Mesenchymal stem cell (in vitro differentiated cells and primary cell): ENCODE measurements around the gene ESYT2.

Source experiments
- DNase-seq: peaks from one replicate; pipeline ENCODE4 v3.0.0-alpha.2; 2013
- H2AFZ ChIP-seq: one replicate; pipeline ENCODE4 v1.6.1; 2013; ENCODE audit warnings: low read depth, mild to moderate bottlenecking, control low read depth, inconsistent platforms, low read length, moderate library complexity
- H2AK5ac ChIP-seq: 2 replicates; pipeline ENCODE4 v1.6.1; 2013; ENCODE audit warnings: low read length, moderate library complexity, mild to moderate bottlenecking, inconsistent platforms; ENCODE audit not compliant: severe bottlenecking
- H2BK120ac ChIP-seq: one replicate; pipeline ENCODE4 v1.6.1; 2013; ENCODE audit warnings: low read depth, mild to moderate bottlenecking, inconsistent platforms, low read length, moderate library complexity
- H2BK12ac ChIP-seq, 2 experiments: one replicate each; pipeline ENCODE4 v1.6.1; 2013; ENCODE audit warnings: inconsistent platforms in 2 of 2, low read length in 2 of 2, mild to moderate bottlenecking in 2 of 2, moderate library complexity in 2 of 2, control low read depth in 1 of 2
- H2BK15ac ChIP-seq: one replicate; pipeline ENCODE4 v1.6.1; 2013; ENCODE audit warnings: mild to moderate bottlenecking, low read depth, inconsistent platforms; ENCODE audit not compliant: poor library complexity, severe bottlenecking
- H2BK5ac ChIP-seq: 2 replicates; pipeline ENCODE4 v1.6.1; 2013; ENCODE audit warnings: low read depth, mild to moderate bottlenecking, low read length, control low read depth, inconsistent platforms; ENCODE audit not compliant: poor library complexity, severe bottlenecking
- H3K14ac ChIP-seq, 2 experiments: one replicate each; pipeline ENCODE4 v1.6.1; 2013; ENCODE audit warnings: inconsistent platforms in 2 of 2, low read length in 2 of 2, control low read depth in 1 of 2, mild to moderate bottlenecking in 1 of 2, moderate library complexity in 1 of 2
- H3K18ac ChIP-seq, 2 experiments: one replicate each; pipeline ENCODE4 v1.6.1; 2013; ENCODE audit warnings: inconsistent platforms in 2 of 2, low read length in 2 of 2, control low read depth in 1 of 2, low read depth in 1 of 2, mild to moderate bottlenecking in 1 of 2
- H3K23ac ChIP-seq, 2 experiments: one replicate each; pipeline ENCODE4 v1.6.1; 2013; ENCODE audit warnings: inconsistent platforms in 2 of 2, low read length in 2 of 2, mild to moderate bottlenecking in 2 of 2, moderate library complexity in 2 of 2, control low read depth in 1 of 2
- H3K27ac ChIP-seq: 2 replicates; pipeline ENCODE4 v1.5.1; 2013; ENCODE audit warnings: mild to moderate bottlenecking, moderate library complexity, low read length, control low read depth, inconsistent platforms; ENCODE audit not compliant: poor library complexity, severe bottlenecking
- H3K27me3 ChIP-seq, 2 experiments: 2 replicates each; pipeline versions ENCODE4 v1.6.1 to v1.7.0; 2013; ENCODE audit warnings: low read length in 2 of 2, mild to moderate bottlenecking in 2 of 2, moderate library complexity in 2 of 2, control low read depth in 1 of 2, inconsistent platforms in 1 of 2; ENCODE audit not compliant: control insufficient read depth in 1 of 2, insufficient read depth in 1 of 2
- H3K36me3 ChIP-seq, 2 experiments: 2 replicates each; pipeline versions ENCODE4 v1.6.1 to v1.7.0; 2013; ENCODE audit warnings: low read length in 2 of 2, control low read depth in 1 of 2, inconsistent platforms in 1 of 2, low read depth in 1 of 2, mild to moderate bottlenecking in 1 of 2; ENCODE audit not compliant: insufficient read depth in 2 of 2, control insufficient read depth in 1 of 2
- H3K4ac ChIP-seq, 2 experiments: one replicate each; pipeline ENCODE4 v1.6.1; 2013; ENCODE audit warnings: inconsistent platforms in 2 of 2, low read length in 2 of 2, mild to moderate bottlenecking in 2 of 2, moderate library complexity in 2 of 2, control low read depth in 1 of 2, low read depth in 1 of 2
- H3K4me1 ChIP-seq: 2 replicates; pipeline ENCODE4 v1.6.1; 2013; ENCODE audit warnings: low read depth, low read length, control low read depth; ENCODE audit not compliant: control insufficient read depth, insufficient read depth
- H3K4me2 ChIP-seq: 2 replicates; pipeline ENCODE4 v1.6.1; 2013; ENCODE audit warnings: low read length, mild to moderate bottlenecking, inconsistent platforms; ENCODE audit not compliant: poor library complexity, severe bottlenecking
- H3K4me3 ChIP-seq, 2 experiments: 2 replicates each; pipeline versions ENCODE4 v1.5.1 to v1.7.0; 2013; ENCODE audit warnings: low read length in 2 of 2, mild to moderate bottlenecking in 2 of 2, control low read depth in 1 of 2, low read depth in 1 of 2; ENCODE audit not compliant: insufficient read depth in 1 of 2
- H3K79me1 ChIP-seq: replicated peaks from 2 replicates; pipeline ENCODE4 v1.6.1; 2013; ENCODE audit warnings: mild to moderate bottlenecking, control low read depth, low read length, inconsistent platforms; ENCODE audit not compliant: poor library complexity, severe bottlenecking
- H3K9ac ChIP-seq: 2 replicates; pipeline ENCODE4 v1.7.0; 2013; ENCODE audit warnings: mild to moderate bottlenecking, low read length, moderate library complexity
- H3K9me3 ChIP-seq: 2 replicates; pipeline ENCODE4 v1.7.0; 2013; ENCODE audit warnings: mild to moderate bottlenecking, low read length; ENCODE audit not compliant: control insufficient read depth
- H4K8ac ChIP-seq: one replicate; pipeline ENCODE4 v1.6.1; 2013; ENCODE audit warnings: inconsistent platforms, mild to moderate bottlenecking, low read length, moderate library complexity
- H4K91ac ChIP-seq: one replicate; pipeline ENCODE4 v1.6.1; 2013; ENCODE audit warnings: mild to moderate bottlenecking, low read length, inconsistent platforms
- WGBS: methylation state at CpG from one replicate; pipeline ENCODE4 v1.1.7; 2013; ENCODE audit warnings: mixed read lengths; 5-methylcytosine and 5-hydroxymethylcytosine counted together

Gene ESYT2

DNA sequence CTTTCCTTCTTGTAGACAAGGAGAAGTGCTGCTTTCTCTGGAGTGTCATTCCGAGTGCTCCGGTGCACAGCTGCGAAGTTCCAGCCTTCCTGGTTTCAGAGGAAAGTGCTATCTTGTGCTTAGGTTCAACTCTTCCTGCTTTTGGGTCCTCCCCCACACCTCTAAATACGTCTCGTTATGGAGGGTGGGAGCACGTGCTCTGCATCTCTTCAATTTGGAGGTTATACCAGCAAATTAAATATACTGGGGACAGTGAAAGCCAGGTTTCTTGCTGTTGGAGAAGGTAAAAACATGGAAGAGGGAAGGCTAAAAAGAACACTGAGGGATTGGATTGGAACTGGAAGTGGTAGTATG, 2.4 kb upstream of the ESYT2 start:
- Histone ChIP-seq H2AFZ (no peak overlapping the region), H3K9ac (no peak overlapping the region), H3K4me2 (no peak overlapping the region), H4K8ac (no peak overlapping the region), H3K27ac (no peak overlapping the region), H2BK15ac (no peak overlapping the region), H3K79me1 (no peaks in the 10 kb centered on the region), H3K18ac (no peak overlapping the region), H2BK5ac (no peak overlapping the region), H3K27me3 (peaks cover 0 to 3% of the 10 kb centered on the region in 2 experiments), H3K4me3 (no peak overlapping the region), H3K36me3 (peaks cover 0 to 3% of the 10 kb centered on the region in 2 experiments), H3K9me3 (no peaks in the 10 kb centered on the region), H3K23ac (no peak overlapping the region), H3K4me1 (peaks cover 1% of the 10 kb centered on the region), H2AK5ac (no peak overlapping the region), H3K4ac (no peak overlapping the region), H3K14ac (no peak overlapping the region), H2BK12ac (no peak overlapping the region), H4K91ac (no peak overlapping the region), H2BK120ac (no peak overlapping the region)
- DNase-seq = no peak
- 80% methylated on average over 6 of the region's 6 CpGs for WGBS

DNA sequence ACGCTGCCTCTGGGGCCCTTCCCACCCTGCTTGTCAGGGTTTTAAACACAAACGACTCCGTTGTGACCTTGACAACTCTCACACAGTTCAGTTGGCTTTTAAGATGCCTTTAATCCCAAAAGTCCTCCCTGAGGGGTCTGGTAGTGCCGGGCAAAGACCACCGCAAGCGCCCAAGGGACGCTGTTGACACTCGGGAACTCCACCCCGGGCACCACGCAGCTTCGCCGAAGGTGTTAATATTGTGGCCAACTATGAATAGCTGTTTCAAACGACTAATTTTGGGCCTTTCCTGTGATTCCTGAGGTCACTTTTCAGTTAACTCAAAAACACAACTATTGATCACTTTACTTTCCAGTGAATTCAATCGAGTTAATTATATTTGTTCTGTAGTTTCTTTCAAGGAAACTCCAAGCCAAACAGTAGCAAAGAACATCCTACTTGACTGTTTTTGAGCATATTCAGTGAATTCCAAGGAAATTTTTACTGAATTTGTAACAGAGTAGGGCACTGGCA, 958 bp upstream of the ESYT2 start:
- Histone ChIP-seq H4K8ac (no peak overlapping the region), H3K18ac (peak overlapping the region; percentile 90 to 99), H3K9me3 (no peaks in the 10 kb centered on the region), H3K4me2 (peak overlapping the region; percentile 91), H3K4me1 (peaks cover 2% of the 10 kb centered on the region), H2BK5ac (no peak overlapping the region), H3K14ac (no peak overlapping the region), H4K91ac (no peak overlapping the region), H3K4ac (peak overlapping the region; percentile 84 to 99), H2BK12ac (no peak overlapping the region), H2AFZ (peak overlapping the region; percentile 94), H3K23ac (no peak overlapping the region), H3K9ac (peak overlapping the region; percentile 91), H3K4me3 (peak overlapping the region; percentile 82 to 97), H3K79me1 (no peaks in the 10 kb centered on the region), H2AK5ac (no peak overlapping the region), H3K27ac (peak overlapping the region; percentile 36), H2BK120ac (peak overlapping the region; percentile 80), H2BK15ac (no peak overlapping the region), H3K36me3 (peaks cover 3% of the 10 kb centered on the region in 2 experiments), H3K27me3 (peaks cover 0 to 3% of the 10 kb centered on the region in 2 experiments)
- 3% methylated on average over 12 of the region's 14 CpGs for WGBS
- no peak for DNase-seq

DNA sequence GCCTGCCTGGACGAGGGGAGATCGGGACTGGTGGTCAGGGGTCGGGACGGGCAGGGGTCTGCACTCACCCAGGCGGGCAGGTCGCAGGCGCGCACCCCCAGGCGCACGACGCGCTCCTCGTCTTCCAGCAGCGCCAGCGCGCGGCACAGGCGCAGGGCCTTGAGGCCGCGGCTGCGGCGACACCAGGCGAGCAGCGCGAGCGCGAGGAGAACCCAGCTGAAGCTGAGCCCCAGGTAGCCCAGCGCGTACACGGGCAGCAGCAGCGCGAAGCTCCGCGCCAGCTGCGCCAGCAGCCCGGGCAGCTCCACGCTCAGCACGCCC, 328 bp downstream of the ESYT2 start:
- Histone ChIP-seq H2BK15ac (peak overlapping the region; percentile 62), H3K14ac (peak overlapping the region in 1 of 2 experiments; percentile 100), H2AFZ (peak overlapping the region; percentile 46), H2BK12ac (peak overlapping the region in 1 of 2 experiments; percentile 45), H3K4ac (peak overlapping the region in 1 of 2 experiments; percentile 91), H3K79me1 (no peaks in the 10 kb centered on the region), H3K4me3 (peak overlapping the region; percentile 92 to 97), H3K4me1 (peaks cover 3% of the 10 kb centered on the region), H3K18ac (peak overlapping the region; percentile 91 to 96), H2AK5ac (no peak overlapping the region), H2BK5ac (no peak overlapping the region), H4K8ac (peak overlapping the region; percentile 61), H3K23ac (peak overlapping the region in 1 of 2 experiments; percentile 100), H3K4me2 (peak overlapping the region; percentile 76), H2BK120ac (peak overlapping the region; percentile 78), H3K27ac (peak overlapping the region; percentile 30), H3K9me3 (no peaks in the 10 kb centered on the region), H3K27me3 (peaks cover 0 to 3% of the 10 kb centered on the region in 2 experiments), H3K36me3 (peaks cover 3% of the 10 kb centered on the region in 2 experiments), H4K91ac (no peak overlapping the region), H3K9ac (peak overlapping the region; percentile 91)
- DNase-seq = peak; percentile 75
- 3% methylated on average over 16 of the region's 38 CpGs for WGBS

DNA sequence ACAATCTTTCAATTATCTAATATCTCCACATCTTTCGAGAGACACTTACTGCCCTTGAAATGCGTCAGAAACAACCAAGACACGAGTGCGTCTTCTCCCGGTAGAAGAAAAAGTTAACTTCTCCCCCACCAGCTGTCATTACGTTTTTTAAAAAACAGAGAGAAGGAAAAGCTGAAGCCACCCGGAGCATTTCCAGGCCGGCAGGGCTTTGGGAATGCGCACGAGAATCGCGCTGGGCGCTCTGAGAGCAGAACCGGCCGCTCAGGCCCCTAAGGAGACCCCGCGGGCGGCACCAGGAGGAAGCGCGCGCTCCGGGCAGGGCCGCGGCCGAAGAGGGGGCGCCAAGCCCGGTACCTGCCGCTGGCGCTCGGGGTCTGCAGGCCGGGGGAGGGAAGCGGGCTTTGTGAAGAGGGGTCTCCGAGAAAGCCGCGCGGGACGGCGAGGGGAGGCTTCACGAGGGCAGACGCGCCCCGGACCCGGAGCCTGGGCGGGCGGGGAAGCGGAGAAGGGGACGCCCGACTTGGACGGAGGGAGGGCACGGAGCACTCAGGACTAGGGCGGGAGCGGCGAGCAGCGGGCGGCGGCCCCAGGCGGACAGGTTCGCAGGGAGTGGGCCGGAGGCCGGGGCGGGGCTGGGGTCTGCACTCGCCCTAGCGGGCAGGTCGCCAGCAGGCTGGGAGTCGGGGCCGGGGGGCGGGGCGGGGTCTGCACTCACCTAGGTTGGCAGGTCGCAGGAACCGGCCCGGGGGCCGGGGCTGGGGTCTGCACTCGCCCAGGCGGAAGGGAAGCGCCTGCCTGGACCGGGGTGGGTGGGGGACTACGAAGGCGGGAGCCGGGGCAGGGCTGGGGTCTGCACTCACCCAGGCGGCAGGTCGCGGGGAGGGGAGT, 932 bp downstream of the ESYT2 start:
- H3K9ac ChIP-seq = peak overlapping the region; percentile 91
- DNase-seq = peak; percentile 64
- peak overlapping the region; percentile 92 to 97 for H3K4me3 ChIP-seq
- H3K18ac ChIP-seq = peak overlapping the region; percentile 91 to 96
- no peak overlapping the region for H2BK5ac ChIP-seq
- peak overlapping the region; percentile 82 to 100 for H3K23ac ChIP-seq
- H2BK15ac ChIP-seq = peak overlapping the region; percentile 64
- H3K27me3 ChIP-seq = peaks cover 0 to 3% of the 10 kb centered on the region in 2 experiments
- peak overlapping the region; percentile 46 for H4K8ac ChIP-seq
- H3K36me3 ChIP-seq = peaks cover 3% of the 10 kb centered on the region in 2 experiments
- no peaks in the 10 kb centered on the region for H3K79me1 ChIP-seq
- H3K14ac ChIP-seq = peak overlapping the region; percentile 77 to 100
- peak overlapping the region; percentile 46 for H2AFZ ChIP-seq
- H2BK120ac ChIP-seq = peak overlapping the region; percentile 81
- H3K4me1 ChIP-seq = peaks cover 3% of the 10 kb centered on the region
- peak overlapping the region in 1 of 2 experiments; percentile 91 for H3K4ac ChIP-seq
- no peak overlapping the region for H2AK5ac ChIP-seq
- peak overlapping the region; percentile 44 to 45 for H2BK12ac ChIP-seq
- peak overlapping the region; percentile 76 for H3K4me2 ChIP-seq
- peak overlapping the region; percentile 61 for H3K27ac ChIP-seq
- H3K9me3 ChIP-seq = no peaks in the 10 kb centered on the region
- peak overlapping the region; percentile 20 for H4K91ac ChIP-seq
- 1% methylated on average over 77 of the region's 82 CpGs for WGBS
